ENCODE results near the gene RNF151.

- no peak for TF ChIP-seq CTCF (IDR thresholded peaks at IDR 0.05; ENCODE audit: poor library complexity, severe bottlenecking)
- no peak for TF ChIP-seq REST (IDR thresholded peaks at IDR 0.05; ENCODE audit: borderline replicate concordance)
- TF ChIP-seq TAF1 (IDR thresholded peaks at IDR 0.05; ENCODE audit: low read depth) = no peak
Observed at GRCh38 chr16:1941162-1942046, 25.3 kb upstream of the RNF151 start.

Measured in neural cell (in vitro differentiated cells).